NCI-H1694 (cell line): ENCODE results near the gene RAB33A.
"Not testable (repeated sequence)": the region's sequence is repeated elsewhere in the genome, so short reads cannot be mapped to it uniquely, and the experiment has no call there.

Experiments
- DNase-seq: peaks from one replicate; lab custom pipeline; 2025; lab: John Stamatoyannopoulos, UW

The RAB33A gene

GRCh38 chrX:130172127-130172845 is 524 bp downstream of the RAB33A start:
- no peak for DNase-seq

- DNase-seq: no peak
Measured at GRCh38 chrX:130173190-130173895, 1.6 kb downstream of the RAB33A start.

- DNase-seq: no peak
Measured at GRCh38 chrX:130174045-130174704, 2.4 kb downstream of the RAB33A start.

- no peak for DNase-seq
Measured at GRCh38 chrX:130174937-130175336, 3.2 kb downstream of the RAB33A start.

- no peak for DNase-seq
Measured at GRCh38 chrX:130176354-130176776, 4.6 kb downstream of the RAB33A start.

GRCh38 chrX:130176942-130177341 is 5.2 kb downstream of the RAB33A start:
- no peak for DNase-seq

GRCh38 chrX:130179170-130179569 is 7.4 kb downstream of the RAB33A start:
- no peak for DNase-seq

GRCh38 chrX:130179579-130180215 is 7.9 kb downstream of the RAB33A start:
- no peak for DNase-seq

GRCh38 chrX:130184168-130184567 is 12.4 kb downstream of the RAB33A start:
- DNase-seq: no peak

- DNase-seq: no peak
Measured at GRCh38 chrX:130184857-130185256, 13.1 kb downstream of the RAB33A start.

GRCh38 chrX:130186651-130187050 is 14.9 kb downstream of the RAB33A start:
- peak; percentile 16 for DNase-seq

- DNase-seq: no peak
Measured at GRCh38 chrX:130190801-130191200, 19.0 kb downstream of the RAB33A start.

- no peak for DNase-seq
Measured at GRCh38 chrX:130196466-130196865, 24.7 kb downstream of the RAB33A start.

- no peak for DNase-seq
Measured at GRCh38 chrX:130197464-130197863, 25.7 kb downstream of the RAB33A start.

GRCh38 chrX:130204647-130205046 is 32.9 kb downstream of the RAB33A start:
- DNase-seq: no peak

GRCh38 chrX:130211415-130212186 is 39.8 kb downstream of the RAB33A start:
- no peak for DNase-seq

- no peak for DNase-seq
Measured at GRCh38 chrX:130212371-130212770, 40.6 kb downstream of the RAB33A start.

GRCh38 chrX:130213376-130213775 is 41.6 kb downstream of the RAB33A start:
- no peak for DNase-seq

GRCh38 chrX:130216320-130216719 is 44.6 kb downstream of the RAB33A start:
- DNase-seq: no peak

GRCh38 chrX:130224810-130225209 is 53.0 kb downstream of the RAB33A start:
- no peak for DNase-seq

- no peak for DNase-seq
Measured at GRCh38 chrX:130228871-130229270, 57.1 kb downstream of the RAB33A start.

GRCh38 chrX:130231184-130231583 is 59.4 kb downstream of the RAB33A start:
- DNase-seq: not testable (repeated sequence)
